HEK293T (cell line): ENCODE results near the gene DNAJC3.

Experiments
- CTCF ChIA-PET: fragments of 350-600 bp; formaldehyde crosslinking; extraction: SDS; loops from one replicate; lab custom pipeline; 2021; ENCODE audit warnings: antibody characterized with exemption, inconsistent platforms; lab: Yijun Ruan, JAX
- POLR2A ChIA-PET: fragments of 350-600 bp; formaldehyde crosslinking; extraction: SDS; loops from one replicate; lab custom pipeline; 2020; ENCODE audit warnings: antibody characterized with exemption, inconsistent platforms; lab: Yijun Ruan, JAX
- DNase-seq: peaks from one replicate; pipeline ENCODE4 v3.0.0; 2012; ENCODE audit warnings: mixed read lengths; ENCODE audit errors: extremely low spot score
- ARNT ChIP-seq: fragments of 450-650 bp; IDR thresholded peaks from 2 replicates; pipeline ENCODE4 v1.6.1; 2017; ENCODE audit warnings: mild to moderate bottlenecking
- BHLHE40 ChIP-seq: fragments of 450-650 bp; IDR thresholded peaks from 2 replicates; pipeline ENCODE4 v1.6.1; 2016; ENCODE audit warnings: mild to moderate bottlenecking, moderate library complexity, borderline replicate concordance
- CTBP1 ChIP-seq: fragments of 450-650 bp; IDR thresholded peaks from 2 replicates; pipeline ENCODE4 v1.6.1; 2016; ENCODE audit warnings: borderline replicate concordance
- ELF4 ChIP-seq: fragments of 450-650 bp; IDR thresholded peaks from 2 replicates; pipeline ENCODE4 v1.6.1; 2017; ENCODE audit warnings: antibody characterized with exemption
- FOXA1 ChIP-seq: fragments of 450-650 bp; IDR thresholded peaks from 2 replicates; pipeline ENCODE4 v1.6.1; 2016; ENCODE audit warnings: mild to moderate bottlenecking
- FOXK2 ChIP-seq: fragments of 450-650 bp; IDR thresholded peaks from 2 replicates; pipeline ENCODE4 v1.6.1; 2016; ENCODE audit warnings: mild to moderate bottlenecking
- FOXM1 ChIP-seq: fragments of 450-650 bp; IDR thresholded peaks from 2 replicates; pipeline ENCODE4 v1.6.1; 2017; ENCODE audit warnings: mild to moderate bottlenecking, borderline replicate concordance
- HDGF ChIP-seq: fragments of 450-650 bp; IDR thresholded peaks from 2 replicates; pipeline ENCODE4 v1.6.1; 2017; ENCODE audit warnings: antibody characterized with exemption, borderline replicate concordance
- L3MBTL2 ChIP-seq: fragments of 450-650 bp; conservative IDR thresholded peaks from 2 replicates; pipeline ENCODE4 v1.6.1; 2016; ENCODE audit warnings: mild to moderate bottlenecking
- LEF1 ChIP-seq: fragments of 450-650 bp; IDR thresholded peaks from 2 replicates; pipeline ENCODE4 v1.6.1; 2017; ENCODE audit warnings: mild to moderate bottlenecking, borderline replicate concordance
- NFRKB ChIP-seq: fragments of 450-650 bp; IDR thresholded peaks from 2 replicates; pipeline ENCODE4 v1.6.1; 2016; ENCODE audit warnings: mild to moderate bottlenecking, moderate library complexity
- PKNOX1 ChIP-seq: fragments of 450-650 bp; IDR thresholded peaks from 2 replicates; pipeline ENCODE4 v1.6.1; 2016
- SP1 ChIP-seq: fragments of 450-650 bp; IDR thresholded peaks from 2 replicates; pipeline ENCODE4 v1.6.1; 2017
- SUZ12 ChIP-seq: fragments of 450-650 bp; IDR thresholded peaks from 2 replicates; pipeline ENCODE4 v1.6.1; 2016; ENCODE audit warnings: mild to moderate bottlenecking
- TARDBP ChIP-seq: fragments of 450-650 bp; IDR thresholded peaks from 2 replicates; pipeline ENCODE4 v1.6.1; 2016
- ZNF384 ChIP-seq: fragments of 450-650 bp; IDR thresholded peaks from 2 replicates; pipeline ENCODE4 v1.6.1; 2016

Gene DNAJC3

GRCh38 chr13:95741584-95742563, 64.9 kb downstream of the DNAJC3 start:
- ChIA-PET POLR2A (no interaction called here), CTCF (no interaction called here)

GRCh38 chr13:95743192-95743591, 66.3 kb downstream of the DNAJC3 start:
- POLR2A ChIA-PET = no interaction called here
- no peak for DNase-seq
- TF ChIP-seq FOXK2 = no peak
- TF ChIP-seq ZNF384 = no peak
- no peak for TF ChIP-seq L3MBTL2
- no peak for TF ChIP-seq LEF1
- no peak for TF ChIP-seq SUZ12
- no peak for TF ChIP-seq SP1
- TF ChIP-seq BHLHE40 = no peak
- TF ChIP-seq NFRKB = no peak
- TF ChIP-seq FOXM1 = no peak
- no peak for TF ChIP-seq ELF4
- TF ChIP-seq CTBP1 = no peak
- TF ChIP-seq ARNT = no peak
- TF ChIP-seq FOXA1 = no peak
- no peak for TF ChIP-seq PKNOX1
- no peak for TF ChIP-seq TARDBP
- TF ChIP-seq HDGF = no peak
- CTCF ChIA-PET = no interaction called here

More at GRCh38 chr13:95741584-95742563, 64.9 kb downstream of the DNAJC3 start:
- no peak for DNase-seq
- TF ChIP-seq LEF1 = no peak
- no peak for TF ChIP-seq L3MBTL2
- no peak for TF ChIP-seq NFRKB
- TF ChIP-seq TARDBP = no peak

- DNase-seq = no peak
- CTCF ChIA-PET = no interaction called here
- POLR2A ChIA-PET = no interaction called here
These were observed 68.3 kb downstream of the DNAJC3 start for GRCh38 chr13:95745289-95745688.

GRCh38 chr13:95745752-95746151, 68.8 kb downstream of the DNAJC3 start:
- POLR2A ChIA-PET = no interaction called here
- DNase-seq = peak; percentile 19
- CTCF ChIA-PET = no interaction called here
- TF ChIP-seq PKNOX1 (no peak), ELF4 (no peak), ARNT (no peak), FOXA1 (no peak), CTBP1 (no peak), FOXK2 (no peak), NFRKB (no peak), BHLHE40 (no peak), FOXM1 (no peak), HDGF (no peak), ZNF384 (no peak)

More at GRCh38 chr13:95745289-95745688, 68.3 kb downstream of the DNAJC3 start:
- no peak for TF ChIP-seq HDGF
- no peak for TF ChIP-seq TARDBP
- TF ChIP-seq NFRKB = no peak
- no peak for TF ChIP-seq SP1
- TF ChIP-seq ARNT = no peak
- TF ChIP-seq BHLHE40 = no peak
- TF ChIP-seq FOXA1 = no peak
- TF ChIP-seq ZNF384 = no peak
- TF ChIP-seq SUZ12 = no peak
- no peak for TF ChIP-seq L3MBTL2
- TF ChIP-seq FOXK2 = no peak
- no peak for TF ChIP-seq ELF4

GRCh38 chr13:95749545-95749944, 72.6 kb downstream of the DNAJC3 start:
- TF ChIP-seq ARNT (no peak), BHLHE40 (no peak), FOXM1 (no peak), FOXK2 (no peak), NFRKB (no peak), FOXA1 (no peak), LEF1 (no peak), SUZ12 (no peak), TARDBP (no peak), ZNF384 (no peak), PKNOX1 (no peak), L3MBTL2 (no peak), SP1 (no peak), ELF4 (no peak), CTBP1 (no peak), HDGF (no peak)
- CTCF ChIA-PET = no interaction called here
- no peak for DNase-seq
- POLR2A ChIA-PET = no interaction called here

- POLR2A ChIA-PET = no interaction called here
- no peak for TF ChIP-seq NFRKB
- TF ChIP-seq PKNOX1 = no peak
- TF ChIP-seq FOXM1 = no peak
- TF ChIP-seq LEF1 = no peak
- TF ChIP-seq SUZ12 = no peak
- no peak for TF ChIP-seq FOXA1
- CTCF ChIA-PET = no interaction called here
These were observed 75.7 kb downstream of the DNAJC3 start for GRCh38 chr13:95752677-95753076.

More at GRCh38 chr13:95752677-95753076, 75.7 kb downstream of the DNAJC3 start:
- DNase-seq = no peak
